Measurements from ENCODE around the gene CFAP54. TPM values are rescaled to one million over a fixed set of nuclear protein-coding genes. Genes with fewer than 3 reads are reported as not detected.

Gene CFAP54
- total RNA-seq, 4 donors from 2014 or later: 2.1 to 4.7 (median 3.6) TPM

DNA sequence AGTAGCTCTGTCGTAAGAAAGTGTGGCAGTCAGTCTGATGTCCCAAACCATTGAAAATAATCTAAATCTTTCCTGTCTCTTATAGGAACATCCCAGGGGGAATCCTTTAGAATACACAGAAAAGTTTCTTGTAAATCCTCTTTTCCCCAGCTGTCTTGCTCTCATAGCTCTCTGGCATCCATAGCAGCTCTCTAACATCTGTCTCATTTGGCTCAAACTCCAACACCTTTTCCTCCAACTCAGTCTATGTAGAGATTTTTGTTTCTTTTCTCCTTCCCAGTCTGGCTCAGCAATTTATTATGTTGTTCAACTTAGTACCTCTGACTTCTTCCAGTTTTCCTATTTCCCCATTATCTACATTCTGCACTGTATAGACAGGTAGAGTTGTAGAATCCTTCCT, 333.3 kb downstream of the CFAP54 start:
- no peaks in the 10 kb centered on the region for H3K27me3 ChIP-seq
- ATAC-seq: no peak
- H3K9me3 ChIP-seq: peaks cover 0 to 4% (median 0%) of the 10 kb centered on the region in 3 donors
- TF ChIP-seq, protein P1, sequence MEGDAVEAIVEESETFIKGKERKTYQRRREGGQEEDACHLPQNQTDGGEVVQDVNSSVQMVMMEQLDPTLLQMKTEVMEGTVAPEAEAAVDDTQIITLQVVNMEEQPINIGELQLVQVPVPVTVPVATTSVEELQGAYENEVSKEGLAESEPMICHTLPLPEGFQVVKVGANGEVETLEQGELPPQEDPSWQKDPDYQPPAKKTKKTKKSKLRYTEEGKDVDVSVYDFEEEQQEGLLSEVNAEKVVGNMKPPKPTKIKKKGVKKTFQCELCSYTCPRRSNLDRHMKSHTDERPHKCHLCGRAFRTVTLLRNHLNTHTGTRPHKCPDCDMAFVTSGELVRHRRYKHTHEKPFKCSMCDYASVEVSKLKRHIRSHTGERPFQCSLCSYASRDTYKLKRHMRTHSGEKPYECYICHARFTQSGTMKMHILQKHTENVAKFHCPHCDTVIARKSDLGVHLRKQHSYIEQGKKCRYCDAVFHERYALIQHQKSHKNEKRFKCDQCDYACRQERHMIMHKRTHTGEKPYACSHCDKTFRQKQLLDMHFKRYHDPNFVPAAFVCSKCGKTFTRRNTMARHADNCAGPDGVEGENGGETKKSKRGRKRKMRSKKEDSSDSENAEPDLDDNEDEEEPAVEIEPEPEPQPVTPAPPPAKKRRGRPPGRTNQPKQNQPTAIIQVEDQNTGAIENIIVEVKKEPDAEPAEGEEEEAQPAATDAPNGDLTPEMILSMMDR (IDR thresholded peaks at IDR 0.05): no peak
- TF ChIP-seq POLR2A (IDR thresholded peaks at IDR 0.05) (no peak), POLR2AphosphoS5 (IDR thresholded peaks at IDR 0.05) (no peak), EP300 (IDR thresholded peaks at IDR 0.05) (no peak)
- 86 to 100% methylated on average over 1 of the region's 1 CpG for WGBS, 2 donors (ENCODE audit: low coverage in 1 of 2)
- no peak overlapping the region for H3K4me3 ChIP-seq
- H3K36me3 ChIP-seq: peaks cover 0 to 9% of the 10 kb centered on the region in 2 donors
- no peak overlapping the region for H3K27ac ChIP-seq
- no peaks in the 10 kb centered on the region for H3K4me1 ChIP-seq

DNA sequence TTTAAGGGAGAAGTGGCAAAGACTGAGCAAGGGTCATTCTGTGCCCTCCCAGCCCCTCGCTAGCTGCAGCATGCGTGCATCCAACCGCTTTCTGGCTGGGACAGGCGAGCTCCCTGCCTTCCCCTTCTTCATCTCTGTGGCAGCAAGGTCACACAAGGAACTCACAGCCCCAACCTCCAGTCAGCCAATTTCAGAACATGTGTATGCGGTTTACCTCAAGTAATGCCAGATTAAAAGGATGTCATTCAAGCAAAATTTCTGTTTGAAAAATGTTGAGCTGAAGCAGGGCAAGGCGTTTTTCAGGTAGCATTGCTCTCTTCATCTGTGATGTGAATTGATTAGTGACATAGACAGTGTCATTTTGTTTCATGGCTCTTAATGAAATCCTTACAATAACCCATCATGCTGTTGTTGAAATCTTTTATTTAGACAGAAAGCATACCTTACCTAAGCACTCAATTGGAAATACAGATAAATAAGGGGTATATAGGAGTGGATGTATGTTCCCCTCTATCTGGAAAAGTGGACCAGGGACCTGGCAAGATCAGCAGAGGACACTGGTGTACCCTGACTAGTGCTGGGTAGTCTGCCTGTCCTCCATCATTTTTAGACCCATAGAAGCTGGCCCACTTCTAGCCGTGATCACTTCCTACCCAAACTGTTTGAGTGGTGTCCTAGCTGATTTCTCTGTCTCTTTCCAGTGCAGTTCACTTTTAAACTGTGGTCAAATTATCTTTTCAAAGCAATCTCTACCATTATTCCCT, 334.9 kb downstream of the CFAP54 start:
- no peak overlapping the region for H3K4me3 ChIP-seq
- TF ChIP-seq, protein P1 (IDR thresholded peaks at IDR 0.05): no peak
- no peak for TF ChIP-seq EP300 (IDR thresholded peaks at IDR 0.05)
- TF ChIP-seq POLR2A (IDR thresholded peaks at IDR 0.05): no peak
- TF ChIP-seq POLR2AphosphoS5 (IDR thresholded peaks at IDR 0.05): no peak
- no peak overlapping the region for H3K27ac ChIP-seq
- no peak for ATAC-seq
- H3K27me3 ChIP-seq: no peaks in the 10 kb centered on the region
- peaks cover 0 to 6% of the 10 kb centered on the region in 2 donors for H3K36me3 ChIP-seq
- WGBS, 2 donors (ENCODE audit: low coverage in 1 of 2): 90 to 94% methylated on average over 7 of the region's 7 CpGs
- H3K4me1 ChIP-seq: no peaks in the 10 kb centered on the region
- no peaks in the 10 kb centered on the region for H3K9me3 ChIP-seq

DNA sequence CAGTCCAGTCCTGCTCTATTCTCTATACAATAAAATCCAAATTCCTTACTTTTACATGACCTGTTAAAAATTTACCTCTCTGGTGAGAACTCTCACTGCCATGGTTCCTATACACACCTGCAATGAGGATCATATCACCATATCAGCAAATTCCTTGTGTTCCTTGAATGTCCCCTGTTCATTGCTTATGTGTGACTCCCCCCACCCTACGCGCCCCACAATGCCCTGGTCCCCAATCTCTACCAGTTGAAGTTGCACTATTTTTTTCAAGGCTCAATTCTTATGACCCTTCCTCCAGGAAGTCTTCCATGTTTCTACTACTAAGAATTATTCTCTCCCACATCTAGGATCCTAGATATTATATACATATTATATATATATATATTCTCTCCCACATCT, 335.5 kb downstream of the CFAP54 start:
- 100% methylated on average over 2 of the region's 2 CpGs for WGBS, 2 donors (ENCODE audit: low coverage in 1 of 2)
- TF ChIP-seq POLR2A (IDR thresholded peaks at IDR 0.05) (no peak), POLR2AphosphoS5 (IDR thresholded peaks at IDR 0.05) (no peak), EP300 (IDR thresholded peaks at IDR 0.05) (no peak)
- TF ChIP-seq, protein P1 (IDR thresholded peaks at IDR 0.05): no peak
- ATAC-seq: no peak

DNA sequence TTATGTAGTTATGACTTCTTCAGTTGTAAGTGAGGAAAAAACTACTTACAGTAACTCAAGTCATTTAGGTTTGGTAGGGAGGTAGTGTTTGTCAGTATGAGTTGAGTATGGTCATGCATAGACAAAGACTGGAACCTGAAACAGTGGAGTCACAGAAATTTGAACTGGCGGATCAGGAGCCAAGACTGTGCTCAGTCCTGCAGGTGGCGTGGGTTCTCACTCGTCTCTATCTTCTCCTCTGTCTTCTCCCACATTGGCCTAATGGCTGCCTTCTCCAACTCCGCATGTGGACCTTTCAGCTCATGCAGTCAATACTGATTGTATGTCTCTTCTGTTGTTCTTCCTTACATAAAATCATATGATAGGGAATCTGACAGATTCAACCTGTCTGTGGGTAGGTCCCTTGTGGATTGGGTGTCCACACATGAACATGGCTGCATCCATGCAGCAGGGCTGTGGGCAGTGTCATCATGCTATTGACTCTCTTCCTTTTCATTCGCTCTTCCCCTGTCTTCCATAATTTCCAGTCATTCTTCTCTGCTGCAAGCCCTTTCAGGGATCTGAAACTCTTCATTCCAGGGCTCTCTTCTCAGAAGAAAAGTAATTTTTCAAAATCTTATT, 338.9 kb downstream of the CFAP54 start:
- no peaks in the 10 kb centered on the region for H3K36me3 ChIP-seq
- H3K27me3 ChIP-seq: no peaks in the 10 kb centered on the region
- TF ChIP-seq, protein P1 (IDR thresholded peaks at IDR 0.05): no peak
- no peak for TF ChIP-seq EP300 (IDR thresholded peaks at IDR 0.05)
- no peak for TF ChIP-seq POLR2A (IDR thresholded peaks at IDR 0.05)
- TF ChIP-seq POLR2AphosphoS5 (IDR thresholded peaks at IDR 0.05): no peak
- no peak overlapping the region for H3K27ac ChIP-seq
- no peaks in the 10 kb centered on the region for H3K4me1 ChIP-seq
- no peaks in the 10 kb centered on the region for H3K9me3 ChIP-seq
- H3K4me3 ChIP-seq: no peak overlapping the region
- WGBS, 2 donors (ENCODE audit: low coverage in 1 of 2): 94 to 98% methylated on average over 5 of the region's 5 CpGs
- no peak for ATAC-seq

More for the DNA sequence above, 335.5 kb downstream of the CFAP54 start:
- H3K4me1 ChIP-seq: no peaks in the 10 kb centered on the region
- H3K27me3 ChIP-seq: no peaks in the 10 kb centered on the region
- H3K9me3 ChIP-seq: no peaks in the 10 kb centered on the region
- no peak overlapping the region for H3K27ac ChIP-seq
- H3K4me3 ChIP-seq: no peak overlapping the region
- H3K36me3 ChIP-seq: peaks cover 0 to under 1% of the 10 kb centered on the region in 2 donors

DNA sequence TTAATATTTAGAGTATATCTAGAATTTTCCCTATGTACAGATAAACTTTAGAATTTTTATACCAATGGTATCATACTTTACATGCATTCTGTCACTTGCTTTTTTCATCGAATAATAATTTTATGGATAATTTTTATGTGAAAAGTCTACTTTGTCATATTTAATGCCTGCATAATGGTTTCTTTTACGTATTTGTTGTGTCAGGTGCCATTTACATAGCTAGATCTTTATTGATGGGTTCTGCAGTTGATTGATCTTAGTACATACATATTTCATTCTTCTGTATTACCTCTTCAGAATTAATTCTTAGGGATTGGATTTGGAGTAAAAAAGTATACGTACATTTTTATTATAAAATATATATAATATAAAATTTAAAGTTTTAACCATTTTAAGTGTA, 340.0 kb downstream of the CFAP54 start:
- WGBS, 2 donors (ENCODE audit: low coverage in 1 of 2): 93 to 97% methylated on average over 3 of the region's 3 CpGs
- H3K27me3 ChIP-seq: no peaks in the 10 kb centered on the region
- no peaks in the 10 kb centered on the region for H3K9me3 ChIP-seq
- no peak for TF ChIP-seq EP300 (IDR thresholded peaks at IDR 0.05)
- TF ChIP-seq, protein P1 (IDR thresholded peaks at IDR 0.05): no peak
- TF ChIP-seq POLR2A (IDR thresholded peaks at IDR 0.05): no peak
- no peak for TF ChIP-seq POLR2AphosphoS5 (IDR thresholded peaks at IDR 0.05)
- ATAC-seq: no peak
- H3K36me3 ChIP-seq: no peaks in the 10 kb centered on the region
- H3K4me1 ChIP-seq: no peaks in the 10 kb centered on the region
- no peak overlapping the region for H3K27ac ChIP-seq
- no peak overlapping the region for H3K4me3 ChIP-seq
